ENCODE results near the gene CBX5.
A peak's percentile ranks its signal among the peaks of the same experiment; 100 is the strongest.

Gene CBX5

GRCh38 chr12:54193434-54193833, 86.5 kb downstream of the CBX5 start:
- no peak overlapping the region for H3K9ac ChIP-seq (ENCODE audit: low read length)
- no peak overlapping the region for H3K27ac ChIP-seq (ENCODE audit: low read length)
- H3K4me3 ChIP-seq (ENCODE audit: low read length) = no peak overlapping the region
- H4K20me1 ChIP-seq (ENCODE audit: insufficient read depth, low read length) = no peaks in the 10 kb centered on the region
- no peaks in the 10 kb centered on the region for H3K79me2 ChIP-seq (ENCODE audit: low read length)
- no peaks in the 10 kb centered on the region for H3K36me3 ChIP-seq (replicated peaks; ENCODE audit: low read depth, low read length)
- peaks cover 11% of the 10 kb centered on the region; the same call in 1 of the 2 replicates for H3K27me3 ChIP-seq (ENCODE audit: low read depth, low read length)
- no peak overlapping the region for H2AFZ ChIP-seq (ENCODE audit: low read depth, low read length)
- TF ChIP-seq EZH2phosphoT487 (IDR thresholded peaks at IDR 0.05; ENCODE audit: low read depth) (no peak), CTCF (IDR thresholded peaks at IDR 0.05; ENCODE audit: low read depth, low read length) (no peak)
- peaks cover 50% of the 10 kb centered on the region for H3K4me1 ChIP-seq (ENCODE audit: low read length)
- no peak overlapping the region for H3K4me2 ChIP-seq (ENCODE audit: low read length)
- H3K9me3 ChIP-seq (ENCODE audit: insufficient read depth, low read length) = no peaks in the 10 kb centered on the region

- H3K79me2 ChIP-seq (ENCODE audit: low read length) = peaks cover 3% of the 10 kb centered on the region; the same call in 1 of the 2 replicates
- peaks cover 6% of the 10 kb centered on the region for H3K36me3 ChIP-seq (replicated peaks; ENCODE audit: low read depth, low read length)
- no peaks in the 10 kb centered on the region for H4K20me1 ChIP-seq (ENCODE audit: insufficient read depth, low read length)
- H3K9me3 ChIP-seq (ENCODE audit: insufficient read depth, low read length) = no peaks in the 10 kb centered on the region
- peak overlapping the region; percentile 95 for H3K4me2 ChIP-seq (ENCODE audit: low read length)
- peak overlapping the region; percentile 62 for H3K4me3 ChIP-seq (ENCODE audit: low read length)
- H2AFZ ChIP-seq (ENCODE audit: low read depth, low read length) = peak overlapping the region; percentile 81
- H3K27me3 ChIP-seq (ENCODE audit: low read depth, low read length) = peaks cover 8% of the 10 kb centered on the region; the same call in 1 of the 2 replicates
- H3K27ac ChIP-seq (ENCODE audit: low read length) = no peak overlapping the region
- TF ChIP-seq EZH2phosphoT487 (IDR thresholded peaks at IDR 0.05; ENCODE audit: low read depth) = no peak
- peak; percentile 72 for TF ChIP-seq CTCF (IDR thresholded peaks at IDR 0.05; ENCODE audit: low read depth, low read length)
- H3K9ac ChIP-seq (ENCODE audit: low read length) = peak overlapping the region; percentile 45
- peaks cover 37% of the 10 kb centered on the region for H3K4me1 ChIP-seq (ENCODE audit: low read length)
These were observed 88.3 kb downstream of the CBX5 start for GRCh38 chr12:54191550-54192022.

GRCh38 chr12:54191126-54191525, 88.8 kb downstream of the CBX5 start:
- peak overlapping the region; percentile 81 for H2AFZ ChIP-seq (ENCODE audit: low read depth, low read length)
- H3K4me3 ChIP-seq (ENCODE audit: low read length) = peak overlapping the region; percentile 62
- peaks cover 7% of the 10 kb centered on the region; the same call in 1 of the 2 replicates for H3K27me3 ChIP-seq (ENCODE audit: low read depth, low read length)
- peaks cover 6% of the 10 kb centered on the region for H3K36me3 ChIP-seq (replicated peaks; ENCODE audit: low read depth, low read length)
- no peak overlapping the region for H3K27ac ChIP-seq (ENCODE audit: low read length)
- TF ChIP-seq CTCF (IDR thresholded peaks at IDR 0.05; ENCODE audit: low read depth, low read length) = no peak
- TF ChIP-seq EZH2phosphoT487 (IDR thresholded peaks at IDR 0.05; ENCODE audit: low read depth) = no peak
- peak overlapping the region; percentile 45 for H3K9ac ChIP-seq (ENCODE audit: low read length)
- peaks cover 3% of the 10 kb centered on the region; the same call in 1 of the 2 replicates for H3K79me2 ChIP-seq (ENCODE audit: low read length)
- H3K9me3 ChIP-seq (ENCODE audit: insufficient read depth, low read length) = no peaks in the 10 kb centered on the region
- peaks cover 33% of the 10 kb centered on the region for H3K4me1 ChIP-seq (ENCODE audit: low read length)
- peak overlapping the region; percentile 95 for H3K4me2 ChIP-seq (ENCODE audit: low read length)
- H4K20me1 ChIP-seq (ENCODE audit: insufficient read depth, low read length) = no peaks in the 10 kb centered on the region

- H4K20me1 ChIP-seq (ENCODE audit: insufficient read depth, low read length) = no peaks in the 10 kb centered on the region
- peak overlapping the region; percentile 49 for H3K9ac ChIP-seq (ENCODE audit: low read length)
- H3K4me2 ChIP-seq (ENCODE audit: low read length) = peak overlapping the region; percentile 86
- no peaks in the 10 kb centered on the region for H3K9me3 ChIP-seq (ENCODE audit: insufficient read depth, low read length)
- no peak overlapping the region for H3K27ac ChIP-seq (ENCODE audit: low read length)
- peaks cover 3% of the 10 kb centered on the region; the same call in 1 of the 2 replicates for H3K79me2 ChIP-seq (ENCODE audit: low read length)
- peaks cover 7% of the 10 kb centered on the region; the same call in 1 of the 2 replicates for H3K27me3 ChIP-seq (ENCODE audit: low read depth, low read length)
- TF ChIP-seq EZH2phosphoT487 (IDR thresholded peaks at IDR 0.05; ENCODE audit: low read depth) (no peak), CTCF (IDR thresholded peaks at IDR 0.05; ENCODE audit: low read depth, low read length) (no peak)
- H3K4me3 ChIP-seq (ENCODE audit: low read length) = peak overlapping the region; percentile 92
- H2AFZ ChIP-seq (ENCODE audit: low read depth, low read length) = peak overlapping the region; percentile 74
- peaks cover 22% of the 10 kb centered on the region for H3K4me1 ChIP-seq (ENCODE audit: low read length)
- peaks cover 6% of the 10 kb centered on the region for H3K36me3 ChIP-seq (replicated peaks; ENCODE audit: low read depth, low read length)
These were observed 90.8 kb downstream of the CBX5 start for GRCh38 chr12:54189198-54189539.
